Mesendoderm (in vitro differentiated cells): Measurements from ENCODE around the gene CATSPER1.
"Not testable (repeated sequence)": the region's sequence is repeated elsewhere in the genome, so short reads cannot be mapped to it uniquely, and the experiment has no call there.

ENCODE experiments used
- DNase-seq: peaks from one replicate; pipeline ENCODE4 v3.0.0; 2013
- H2AK5ac ChIP-seq: 2 replicates; pipeline ENCODE4 v1.6.1; 2013; ENCODE audit warnings: low read length, inconsistent platforms
- H2BK120ac ChIP-seq: 2 replicates; pipeline ENCODE4 v1.6.1; 2013; ENCODE audit warnings: low read depth, mild to moderate bottlenecking, low read length, moderate library complexity, mixed read lengths
- H2BK15ac ChIP-seq: replicated peaks from 2 replicates; pipeline ENCODE4 v1.6.1; 2013; ENCODE audit warnings: low read depth, mild to moderate bottlenecking, moderate library complexity
- H2BK5ac ChIP-seq: 2 replicates; pipeline ENCODE4 v1.6.1; 2013; ENCODE audit warnings: low read length, inconsistent platforms
- H3K18ac ChIP-seq: 2 replicates; pipeline ENCODE4 v1.6.1; 2013; ENCODE audit warnings: mild to moderate bottlenecking, low read length, mixed read lengths
- H3K23ac ChIP-seq: one replicate; pipeline ENCODE4 v1.6.1; 2013; ENCODE audit warnings: low read length
- H3K27ac ChIP-seq: 2 replicates; pipeline ENCODE4 v1.5.1; 2013; ENCODE audit warnings: low read depth, mild to moderate bottlenecking, inconsistent platforms, low read length, moderate library complexity
- H3K27me3 ChIP-seq: 2 replicates; pipeline ENCODE4 v1.6.1; 2013; ENCODE audit warnings: low read length, control low read depth, mild to moderate bottlenecking, inconsistent platforms; ENCODE audit not compliant: insufficient read depth, poor library complexity
- H3K36me3 ChIP-seq: 2 replicates; pipeline ENCODE4 v1.6.1; 2013; ENCODE audit warnings: low read length, inconsistent platforms; ENCODE audit not compliant: control insufficient read depth, insufficient read depth
- H3K4ac ChIP-seq: one replicate; pipeline ENCODE4 v1.6.1; 2013; ENCODE audit warnings: low read depth, mild to moderate bottlenecking, low read length, moderate library complexity
- H3K4me1 ChIP-seq: 2 replicates; pipeline ENCODE4 v1.6.1; 2013; ENCODE audit warnings: low read depth, low read length, inconsistent platforms; ENCODE audit not compliant: control insufficient read depth
- H3K4me2 ChIP-seq: 2 replicates; pipeline ENCODE4 v1.6.1; 2013; ENCODE audit warnings: low read length
- H3K4me3 ChIP-seq: 2 replicates; pipeline ENCODE4 v1.5.1; 2013; ENCODE audit warnings: mild to moderate bottlenecking, low read length
- H3K56ac ChIP-seq: one replicate; pipeline ENCODE4 v1.6.1; 2013; ENCODE audit warnings: low read length
- H3K79me1 ChIP-seq: 2 replicates; pipeline ENCODE4 v1.6.1; 2013; ENCODE audit warnings: low read length, inconsistent platforms
- H3K79me2 ChIP-seq: 2 replicates; pipeline ENCODE4 v1.6.1; 2013; ENCODE audit warnings: mild to moderate bottlenecking, low read length; ENCODE audit not compliant: control insufficient read depth, insufficient read depth
- H3K9ac ChIP-seq: 2 replicates; pipeline ENCODE4 v1.6.1; 2013; ENCODE audit warnings: low read length, inconsistent platforms
- H4K5ac ChIP-seq: one replicate; pipeline ENCODE4 v1.6.1; 2013; ENCODE audit warnings: low read length
- H4K8ac ChIP-seq: one replicate; pipeline ENCODE4 v1.6.1; 2013; ENCODE audit warnings: low read depth, mild to moderate bottlenecking, control low read depth, low read length, moderate library complexity
- WGBS: extraction: QIAGEN DNeasy Blood & Tissue Kit; methylation state at CpG from one replicate; pipeline ENCODE4 v1.1.7; 2013; ENCODE audit warnings: low lambda C conversion rate, missing lambda C conversion rate; ENCODE audit not compliant: insufficient coverage; ENCODE audit errors: extremely low coverage; 5-methylcytosine and 5-hydroxymethylcytosine counted together

The CATSPER1 gene

DNA sequence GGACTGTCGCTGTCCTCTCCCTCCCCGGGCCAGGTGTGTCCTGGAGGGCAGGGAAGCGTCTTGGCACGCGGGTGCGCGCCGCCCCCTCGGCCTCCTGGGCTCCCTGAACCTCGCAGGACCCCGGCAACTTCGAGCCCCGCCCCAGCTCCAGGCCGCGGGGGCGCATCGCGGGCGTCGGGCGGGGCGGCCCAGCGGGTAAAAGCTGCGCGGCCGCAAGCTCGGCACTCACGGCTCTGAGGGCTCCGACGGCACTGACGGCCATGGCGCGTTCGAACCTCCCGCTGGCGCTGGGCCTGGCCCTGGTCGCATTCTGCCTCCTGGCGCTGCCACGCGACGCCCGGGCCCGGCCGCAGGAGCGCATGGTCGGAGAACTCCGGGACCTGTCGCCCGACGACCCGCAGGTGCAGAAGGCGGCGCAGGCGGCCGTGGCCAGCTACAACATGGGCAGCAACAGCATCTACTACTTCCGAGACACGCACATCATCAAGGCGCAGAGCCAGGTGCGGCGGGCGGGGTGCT is 14.4 kb downstream of the CATSPER1 start, which contains the start of gene CST6:
TSS of gene CST6 (plus strand) at position 224 of the 519 bp plus-strand sequence. CDS start at position 261, 37 bp downstream.
- no peak for DNase-seq

DNA sequence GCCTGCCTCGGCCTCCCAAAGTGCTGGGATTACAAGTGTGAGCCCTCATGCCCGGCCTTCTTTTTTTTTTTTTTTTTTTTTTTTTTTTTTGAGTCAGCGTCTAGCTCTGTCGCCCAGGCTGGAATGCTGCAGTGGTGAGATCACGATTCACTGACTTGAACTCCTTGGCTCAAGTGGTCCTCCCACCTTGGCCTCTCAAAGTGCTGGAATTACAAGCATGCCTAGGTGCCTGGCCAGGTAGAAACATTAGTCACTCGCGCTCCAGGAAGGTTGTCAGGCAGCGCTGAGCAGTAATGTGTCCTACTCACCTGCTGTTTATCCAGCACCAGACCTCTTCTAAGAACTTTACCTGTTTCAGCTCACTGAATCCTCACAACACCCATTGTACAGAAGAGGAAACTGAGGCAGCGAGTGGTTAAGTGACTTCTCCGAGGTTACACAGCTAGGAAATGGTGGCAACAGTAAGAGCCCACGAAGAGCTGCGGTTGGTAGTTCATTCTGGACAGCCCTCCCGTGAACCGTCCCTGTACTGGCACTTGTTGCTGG is 15.0 kb downstream of the CATSPER1 start:
- Histone ChIP-seq H2AK5ac (no peak overlapping the region), H3K4me3 (no peak overlapping the region)
- peak; percentile 95 for DNase-seq

More for the DNA sequence above, 14.4 kb downstream of the CATSPER1 start, which contains the start of gene CST6:
- Histone ChIP-seq H2BK120ac (no peak within 1 kb of the TSS), H3K4me3 (no peak within 1 kb of the TSS), H2AK5ac (peak within 1 kb of the TSS; percentile 29), H3K9ac (no peak within 1 kb of the TSS), H3K79me2 (no peaks in the 10 kb centered on the region), H3K79me1 (no peaks in the 10 kb centered on the region), H2BK15ac (no peak within 1 kb of the TSS), H3K27me3 (no peaks in the 10 kb centered on the region), H4K5ac (no peak within 1 kb of the TSS), H3K27ac (no peak within 1 kb of the TSS), H3K36me3 (no peaks in the 10 kb centered on the region), H3K18ac (no peak within 1 kb of the TSS), H3K4me2 (no peak within 1 kb of the TSS), H2BK5ac (no peak within 1 kb of the TSS), H3K4ac (no peak within 1 kb of the TSS), H3K4me1 (peaks cover 12% of the 10 kb centered on the region), H3K23ac (no peak within 1 kb of the TSS), H4K8ac (no peak within 1 kb of the TSS), H3K56ac (peak within 1 kb of the TSS; percentile 63)
- no CpG with 5 or more reads among the region's 61 CpGs for WGBS

DNA sequence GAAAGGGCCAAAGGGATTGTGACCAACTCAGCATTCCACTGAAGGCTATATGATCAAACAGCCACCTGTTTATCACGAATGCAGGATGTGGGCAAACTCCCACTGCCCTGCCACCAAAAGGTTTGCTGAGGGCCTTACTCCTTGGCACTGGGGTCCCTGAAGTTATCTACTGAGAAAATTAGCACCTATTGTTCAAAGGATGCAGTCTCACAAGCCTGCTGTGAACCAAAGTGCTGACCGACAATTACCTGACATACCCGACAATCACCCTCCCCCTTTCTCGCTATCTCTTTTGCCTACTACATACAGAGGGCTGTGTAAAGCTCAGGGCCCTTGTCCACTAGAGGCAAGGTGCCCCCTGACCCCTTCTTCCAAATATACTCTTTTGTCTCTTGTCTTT is 16.2 kb downstream of the CATSPER1 start:
- WGBS, result no CpG with 5 or more reads among the region's 4 CpGs
- H3K36me3 ChIP-seq, H2BK120ac ChIP-seq, H2BK5ac ChIP-seq, H3K9ac ChIP-seq, H3K79me2 ChIP-seq, H2AK5ac ChIP-seq, H3K27ac ChIP-seq, H3K18ac ChIP-seq, H4K5ac ChIP-seq, H2BK15ac ChIP-seq, H3K4me3 ChIP-seq, H3K79me1 ChIP-seq, H4K8ac ChIP-seq, H3K56ac ChIP-seq, H3K23ac ChIP-seq, H3K4me2 ChIP-seq, H3K4ac ChIP-seq, H3K27me3 ChIP-seq: not testable (repeated sequence)
- peaks cover 15% of the 10 kb centered on the region for H3K4me1 ChIP-seq
- DNase-seq, result peak; percentile 91

More for the DNA sequence above, 15.0 kb downstream of the CATSPER1 start:
- Histone ChIP-seq H3K4me2 (no peak overlapping the region), H3K36me3 (no peaks in the 10 kb centered on the region), H2BK15ac (no peak overlapping the region), H3K27me3 (no peaks in the 10 kb centered on the region), H3K4ac (no peak overlapping the region), H2BK120ac (no peak overlapping the region), H3K23ac (no peak overlapping the region), H4K8ac (no peak overlapping the region), H3K27ac (no peak overlapping the region), H3K4me1 (peaks cover 15% of the 10 kb centered on the region), H3K56ac (peak overlapping the region; percentile 63), H3K9ac (no peak overlapping the region), H3K18ac (no peak overlapping the region), H2BK5ac (no peak overlapping the region), H3K79me2 (no peaks in the 10 kb centered on the region), H3K79me1 (no peaks in the 10 kb centered on the region), H4K5ac (no peak overlapping the region)
- no CpG with 5 or more reads among the region's 14 CpGs for WGBS

DNA sequence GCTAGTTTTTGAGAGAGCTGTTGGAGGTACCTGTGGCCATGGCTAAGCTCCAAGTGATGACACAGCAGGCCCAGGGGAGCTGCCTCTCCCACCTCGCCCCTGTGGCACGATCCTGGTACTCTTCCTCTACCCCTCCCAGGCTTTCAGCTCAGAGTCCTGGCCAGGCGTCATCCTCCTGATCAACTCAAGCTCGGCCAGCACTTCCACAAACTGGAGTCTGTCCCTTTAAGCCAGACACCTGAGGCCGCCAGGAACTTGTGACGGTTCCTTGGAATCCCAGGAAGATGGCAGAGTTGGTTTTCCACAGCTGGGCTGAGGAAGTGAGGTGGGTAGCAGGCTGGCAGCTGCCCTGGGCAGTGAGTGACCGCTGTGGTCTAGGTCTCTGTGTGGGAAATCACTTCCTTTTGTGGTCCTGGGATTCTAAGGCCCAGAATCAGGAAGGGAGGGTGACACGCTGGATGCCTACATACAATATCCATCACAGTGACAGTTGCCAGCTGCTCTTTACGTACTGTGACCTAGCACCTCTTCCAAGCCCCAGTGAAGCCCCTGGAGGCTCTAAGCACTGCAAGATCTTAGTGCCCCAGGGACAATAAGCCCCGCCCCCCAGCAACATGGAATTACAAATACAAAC is 17.7 kb downstream of the CATSPER1 start:
- H3K79me1 ChIP-seq, result peaks cover 4% of the 10 kb centered on the region
- H3K4me3 ChIP-seq, result no peak overlapping the region
- H3K27ac ChIP-seq, result no peak overlapping the region
- H2AK5ac ChIP-seq, result peak overlapping the region; percentile 84
- H3K9ac ChIP-seq, result no peak overlapping the region
- peaks cover 2% of the 10 kb centered on the region for H3K79me2 ChIP-seq
- H2BK120ac ChIP-seq, result no peak overlapping the region
- peaks cover 3% of the 10 kb centered on the region for H3K36me3 ChIP-seq
- peaks cover 15% of the 10 kb centered on the region for H3K4me1 ChIP-seq
- H2BK15ac ChIP-seq, result no peak overlapping the region
- DNase-seq, result peak; percentile 57
- H3K56ac ChIP-seq, result peak overlapping the region; percentile 71
- no peak overlapping the region for H3K4me2 ChIP-seq
- H3K23ac ChIP-seq, result no peak overlapping the region
- no peak overlapping the region for H4K8ac ChIP-seq
- H4K5ac ChIP-seq, result no peak overlapping the region
- H3K4ac ChIP-seq, result no peak overlapping the region
- WGBS, result no CpG with 5 or more reads among the region's 10 CpGs
- H2BK5ac ChIP-seq, result peak overlapping the region; percentile 35
- no peaks in the 10 kb centered on the region for H3K27me3 ChIP-seq
- no peak overlapping the region for H3K18ac ChIP-seq

DNA sequence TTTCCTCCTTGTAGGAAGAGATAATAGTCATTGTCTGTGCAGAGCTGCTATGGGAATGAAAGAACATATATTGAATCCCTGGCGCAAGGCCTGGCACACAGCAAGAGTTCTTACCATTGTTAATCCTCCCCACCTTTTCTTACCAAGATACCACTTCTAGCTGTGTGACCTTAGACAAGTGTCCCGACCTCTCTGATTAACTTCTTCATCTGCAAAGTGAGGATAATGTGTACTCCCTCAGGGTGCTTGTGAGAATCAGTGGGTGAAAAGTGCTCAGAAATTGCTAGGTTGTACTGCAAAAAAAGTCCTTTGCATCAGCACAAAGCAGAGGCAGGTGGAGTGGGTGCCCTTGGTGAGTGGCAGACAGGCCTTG is 18.2 kb downstream of the CATSPER1 start:
- peaks cover 15% of the 10 kb centered on the region for H3K4me1 ChIP-seq
- H3K56ac ChIP-seq, result no peak overlapping the region
- no peak overlapping the region for H3K4ac ChIP-seq
- WGBS, result no CpG with 5 or more reads among the region's 2 CpGs
- peaks cover 3% of the 10 kb centered on the region for H3K36me3 ChIP-seq
- H3K4me3 ChIP-seq, result no peak overlapping the region
- no peak for DNase-seq
- H2BK15ac ChIP-seq, result no peak overlapping the region
- peaks cover 6% of the 10 kb centered on the region for H3K79me2 ChIP-seq
- H3K27ac ChIP-seq, result no peak overlapping the region
- H4K8ac ChIP-seq, result no peak overlapping the region
- no peak overlapping the region for H2BK5ac ChIP-seq
- H2BK120ac ChIP-seq, result no peak overlapping the region
- H4K5ac ChIP-seq, result no peak overlapping the region
- H3K9ac ChIP-seq, result no peak overlapping the region
- no peak overlapping the region for H3K18ac ChIP-seq
- no peak overlapping the region for H3K4me2 ChIP-seq
- no peaks in the 10 kb centered on the region for H3K27me3 ChIP-seq
- H3K23ac ChIP-seq, result no peak overlapping the region
- H2AK5ac ChIP-seq, result no peak overlapping the region
- H3K79me1 ChIP-seq, result peaks cover 7% of the 10 kb centered on the region
